NCI-H526 treated with DMSO at 0.1 percent for 48 hours (cell line): ENCODE measurements around the gene CLDN9.

Experiments
- DNase-seq: peaks from one replicate; lab custom pipeline; 2025; lab: John Stamatoyannopoulos, UW

CLDN9 gene, protein sequence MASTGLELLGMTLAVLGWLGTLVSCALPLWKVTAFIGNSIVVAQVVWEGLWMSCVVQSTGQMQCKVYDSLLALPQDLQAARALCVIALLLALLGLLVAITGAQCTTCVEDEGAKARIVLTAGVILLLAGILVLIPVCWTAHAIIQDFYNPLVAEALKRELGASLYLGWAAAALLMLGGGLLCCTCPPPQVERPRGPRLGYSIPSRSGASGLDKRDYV

DNA sequence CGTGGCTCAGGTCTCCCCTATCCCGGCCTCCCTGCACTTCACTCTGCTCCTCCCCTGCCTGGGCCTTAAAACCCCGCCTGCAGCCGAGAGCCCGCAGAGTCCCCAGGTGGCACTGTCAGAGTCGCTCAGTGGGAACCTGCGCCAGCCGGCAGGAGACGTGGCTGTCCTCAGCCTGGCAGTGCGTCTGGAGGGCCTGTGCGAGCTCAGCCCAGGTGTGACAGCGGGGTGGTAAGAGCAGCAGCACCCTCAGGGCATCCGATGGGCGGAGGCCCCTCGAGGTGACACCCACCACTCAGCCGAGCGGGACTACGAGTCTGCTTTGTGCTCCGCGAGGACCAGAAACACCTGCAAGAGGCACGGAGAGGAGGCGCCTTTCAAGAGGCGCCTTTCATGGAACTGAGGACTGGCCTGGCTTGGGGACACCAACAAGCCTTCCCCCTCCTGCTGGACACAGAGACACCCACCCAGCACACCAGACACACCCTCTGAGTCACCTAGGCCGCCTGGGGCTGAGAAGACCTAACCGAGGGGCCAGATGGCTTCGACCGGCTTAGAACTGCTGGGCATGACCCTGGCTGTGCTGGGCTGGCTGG, at the start of gene CLDN9:
CLDN9 (plus strand) TSS at position 96 of the 593 bp plus-strand sequence; CDS start at position 536, 440 bp downstream.
- no peak for DNase-seq

DNA sequence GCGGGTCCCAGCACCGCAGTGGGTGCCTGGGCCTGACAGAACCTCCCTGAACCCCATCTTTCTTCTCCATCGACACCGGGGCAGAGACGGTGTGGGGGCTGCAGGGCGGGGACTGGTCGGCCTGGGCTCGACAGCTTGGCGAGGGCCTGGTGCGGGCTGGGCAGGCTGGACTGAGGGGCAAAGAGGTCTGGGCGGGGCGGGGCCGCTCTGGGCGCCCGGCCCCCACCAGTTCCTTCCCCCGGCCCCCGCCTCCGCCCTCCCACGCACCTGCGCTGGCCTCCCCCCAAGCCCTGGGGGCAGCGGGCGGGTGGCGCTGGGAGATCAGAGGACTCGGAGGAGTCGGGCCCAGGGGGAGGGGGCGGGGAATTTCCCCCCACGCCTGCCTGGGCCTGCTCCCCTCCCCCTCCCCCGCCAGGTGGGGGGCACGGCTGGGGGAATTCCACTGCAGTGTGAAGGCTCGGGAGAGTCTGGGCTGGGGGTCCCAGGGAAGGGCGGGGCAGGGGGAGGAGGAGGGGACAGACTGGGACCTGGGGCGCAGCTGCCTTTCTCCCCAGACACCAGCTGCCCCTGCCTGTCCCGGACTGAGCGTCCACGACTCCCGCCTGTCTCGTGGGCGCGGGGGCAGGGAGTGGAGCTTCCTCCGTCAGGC, 49.5 kb upstream of the CLDN9 start:
- no peak for DNase-seq

DNA sequence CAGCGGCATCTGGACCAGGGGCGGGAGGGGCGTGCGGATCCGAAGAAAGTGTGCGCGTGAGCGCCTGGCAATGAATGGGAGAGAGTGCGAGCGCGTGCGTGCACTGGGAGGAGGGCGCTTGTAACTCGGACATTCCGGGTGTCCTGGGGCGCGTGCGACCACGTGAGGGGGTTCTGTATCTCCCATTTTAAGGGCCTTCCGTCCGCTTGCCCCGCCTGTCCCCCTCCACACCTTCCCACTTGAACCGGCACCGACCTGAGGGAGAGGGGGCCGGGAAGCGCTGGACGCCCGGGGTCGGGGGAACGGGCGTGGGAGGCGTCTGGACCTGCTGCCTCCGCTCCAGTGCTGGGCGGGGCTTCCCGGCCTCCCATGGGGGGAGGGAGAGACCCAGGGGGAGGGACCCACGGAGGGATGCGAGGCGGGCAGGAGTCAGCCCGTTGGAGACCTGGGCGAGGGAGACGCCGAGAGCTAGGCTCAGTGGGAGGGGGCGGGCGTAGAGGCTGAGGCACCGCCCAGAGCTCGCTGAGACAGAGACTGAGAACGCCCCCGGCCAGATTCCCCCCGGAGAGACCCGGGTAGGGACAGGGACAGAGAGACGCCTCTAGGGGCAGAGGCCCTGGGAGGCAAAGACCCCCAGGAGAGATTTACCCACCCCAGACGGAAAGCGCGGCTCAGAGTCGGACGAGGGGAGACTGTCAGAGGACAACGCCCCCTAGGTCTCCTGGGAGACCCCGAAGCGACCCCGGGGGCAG, 48.8 kb upstream of the CLDN9 start, which contains the start of gene KREMEN2:
KREMEN2 (plus strand) TSS at position 553 of the 752 bp plus-strand sequence. CDS start 246 bp downstream, outside the sequence.
- DNase-seq = peak; percentile 30

DNA sequence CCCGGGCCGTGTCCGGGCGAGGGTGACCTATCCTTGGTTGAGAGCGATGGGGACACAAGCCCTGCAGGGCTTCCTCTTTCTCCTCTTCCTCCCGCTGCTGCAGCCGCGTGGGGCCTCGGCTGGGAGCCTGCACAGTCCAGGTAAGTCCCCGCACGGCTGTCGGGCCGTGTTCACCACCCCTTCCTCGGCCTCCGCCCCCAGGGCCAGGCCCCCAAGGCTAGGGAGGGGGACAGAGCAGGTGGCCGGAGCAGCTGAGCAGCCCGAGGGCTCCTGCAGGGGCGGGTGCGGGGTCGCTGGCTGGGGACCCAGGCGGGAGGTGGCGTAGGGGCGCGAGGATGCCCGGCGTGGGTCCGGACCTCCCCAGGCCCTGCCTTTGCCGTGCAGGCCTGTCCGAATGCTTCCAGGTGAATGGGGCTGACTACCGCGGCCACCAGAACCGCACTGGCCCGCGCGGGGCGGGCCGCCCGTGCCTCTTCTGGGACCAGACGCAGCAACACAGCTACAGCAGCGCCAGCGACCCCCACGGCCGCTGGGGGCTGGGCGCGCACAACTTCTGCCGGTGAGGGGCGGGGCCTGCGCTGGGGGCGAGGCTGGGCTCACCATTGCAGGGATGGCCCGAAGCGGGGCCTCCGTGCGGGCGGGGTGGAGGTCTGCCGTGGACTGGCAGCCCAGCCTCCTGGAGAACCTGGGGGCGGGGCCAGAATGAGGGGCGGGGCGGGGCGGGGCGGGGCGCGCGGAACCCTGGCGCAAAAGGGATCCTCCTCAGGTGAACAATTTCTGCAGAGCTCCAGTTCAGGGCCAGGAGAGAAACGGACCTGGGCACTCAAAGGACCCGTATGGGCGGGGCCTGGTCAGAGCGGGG, 48.0 kb upstream of the CLDN9 start:
- peak; percentile 27 for DNase-seq

DNA sequence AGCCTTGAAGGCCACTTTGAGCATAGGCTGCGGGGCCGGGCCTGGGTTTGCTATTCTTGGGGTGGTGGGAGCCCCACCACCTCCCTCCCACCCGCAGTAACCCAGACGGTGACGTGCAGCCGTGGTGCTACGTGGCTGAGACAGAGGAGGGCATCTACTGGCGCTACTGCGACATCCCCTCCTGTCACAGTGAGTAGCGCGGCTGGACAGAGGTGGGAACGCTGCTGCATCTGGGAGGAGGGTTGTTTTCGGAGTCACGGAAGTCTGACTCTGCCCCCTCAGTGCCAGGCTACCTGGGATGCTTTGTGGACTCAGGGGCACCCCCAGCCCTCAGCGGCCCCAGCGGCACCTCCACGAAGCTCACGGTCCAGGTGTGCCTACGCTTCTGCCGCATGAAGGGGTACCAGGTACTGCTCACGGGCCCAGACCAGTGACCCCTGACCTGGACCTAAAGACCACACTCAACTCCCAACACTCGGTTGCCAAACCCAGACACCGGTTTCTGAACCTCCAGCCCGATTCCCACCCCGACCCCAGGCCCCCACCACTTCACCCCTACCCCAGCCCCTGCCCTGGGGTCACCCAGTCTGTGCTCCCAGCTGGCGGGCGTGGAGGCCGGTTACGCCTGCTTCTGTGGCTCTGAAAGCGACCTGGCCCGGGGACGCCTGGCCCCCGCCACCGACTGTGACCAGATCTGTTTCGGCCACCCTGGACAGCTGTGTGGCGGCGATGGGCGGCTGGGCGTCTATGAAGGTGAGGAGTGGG, 46.5 kb upstream of the CLDN9 start:
- DNase-seq = no peak

DNA sequence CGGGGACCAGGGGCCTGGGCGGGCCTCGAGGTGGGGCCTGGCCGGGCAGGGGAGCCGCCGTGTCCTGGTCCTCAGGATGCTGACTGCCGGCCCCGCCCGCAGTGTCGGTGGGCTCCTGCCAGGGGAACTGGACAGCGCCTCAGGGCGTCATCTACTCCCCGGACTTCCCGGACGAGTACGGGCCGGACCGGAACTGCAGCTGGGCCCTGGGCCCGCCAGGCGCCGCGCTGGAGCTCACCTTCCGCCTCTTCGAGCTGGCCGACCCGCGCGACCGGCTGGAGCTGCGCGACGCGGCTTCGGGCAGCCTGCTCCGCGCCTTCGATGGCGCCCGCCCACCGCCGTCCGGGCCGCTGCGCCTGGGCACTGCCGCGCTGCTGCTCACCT, 45.9 kb upstream of the CLDN9 start:
- no peak for DNase-seq

DNA sequence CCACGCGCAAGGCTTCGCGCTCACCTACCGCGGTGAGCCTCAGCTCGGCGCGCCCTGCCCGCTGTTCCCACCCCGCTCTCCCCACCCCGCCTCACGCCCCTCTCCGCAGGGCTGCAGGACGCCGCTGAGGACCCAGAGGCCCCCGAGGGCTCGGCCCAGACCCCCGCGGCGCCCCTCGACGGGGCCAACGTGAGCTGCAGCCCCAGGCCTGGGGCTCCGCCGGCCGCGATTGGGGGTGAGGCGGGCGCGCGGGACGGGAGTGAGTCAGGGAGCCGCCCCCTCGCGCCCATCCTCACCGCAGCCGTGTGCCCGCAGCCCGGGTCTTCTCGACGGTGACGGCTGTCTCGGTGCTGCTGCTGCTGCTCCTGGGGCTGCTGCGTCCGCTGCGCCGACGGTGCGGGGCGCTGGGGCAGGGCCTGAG, 45.5 kb upstream of the CLDN9 start:
- DNase-seq = no peak

DNA sequence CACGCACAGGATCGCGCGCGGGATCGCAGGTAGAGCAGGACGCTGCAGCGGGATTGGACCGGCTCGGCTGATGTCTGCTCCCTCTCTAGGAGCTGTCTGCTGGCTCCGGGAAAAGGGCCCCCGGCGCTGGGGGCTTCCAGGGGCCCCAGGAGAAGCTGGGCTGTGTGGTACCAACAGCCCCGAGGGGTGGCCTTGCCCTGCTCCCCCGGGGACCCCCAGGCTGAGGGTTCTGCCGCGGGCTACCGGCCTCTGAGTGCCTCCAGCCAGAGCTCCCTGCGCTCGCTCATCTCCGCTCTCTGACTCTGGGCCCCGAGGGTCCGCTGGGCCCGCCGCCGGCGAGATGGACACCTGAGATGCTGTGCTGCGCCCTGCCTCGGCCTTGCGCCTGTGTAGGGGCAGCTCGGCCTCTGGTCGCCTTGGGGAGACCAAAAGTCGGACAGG, 45.0 kb upstream of the CLDN9 start:
- no peak for DNase-seq

DNA sequence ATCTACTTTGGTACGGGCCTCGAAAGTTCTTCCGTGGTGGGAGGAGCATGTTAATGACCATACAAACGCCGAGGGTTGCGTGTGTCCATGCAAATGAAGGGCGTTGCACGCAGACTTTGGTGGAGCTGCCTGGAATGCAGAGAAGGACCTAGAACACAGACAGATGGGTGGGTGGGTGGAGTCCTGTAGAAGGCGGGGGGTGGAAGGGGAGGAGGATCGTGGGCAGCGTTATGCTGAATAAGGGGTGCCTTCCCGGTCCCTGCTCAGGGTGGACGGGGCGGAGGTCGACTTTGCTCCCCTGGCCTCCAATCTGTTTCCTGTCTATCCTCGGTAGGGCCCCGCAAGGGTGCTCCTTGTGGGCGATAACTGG, 44.4 kb upstream of the CLDN9 start:
- peak; percentile 14 for DNase-seq

DNA sequence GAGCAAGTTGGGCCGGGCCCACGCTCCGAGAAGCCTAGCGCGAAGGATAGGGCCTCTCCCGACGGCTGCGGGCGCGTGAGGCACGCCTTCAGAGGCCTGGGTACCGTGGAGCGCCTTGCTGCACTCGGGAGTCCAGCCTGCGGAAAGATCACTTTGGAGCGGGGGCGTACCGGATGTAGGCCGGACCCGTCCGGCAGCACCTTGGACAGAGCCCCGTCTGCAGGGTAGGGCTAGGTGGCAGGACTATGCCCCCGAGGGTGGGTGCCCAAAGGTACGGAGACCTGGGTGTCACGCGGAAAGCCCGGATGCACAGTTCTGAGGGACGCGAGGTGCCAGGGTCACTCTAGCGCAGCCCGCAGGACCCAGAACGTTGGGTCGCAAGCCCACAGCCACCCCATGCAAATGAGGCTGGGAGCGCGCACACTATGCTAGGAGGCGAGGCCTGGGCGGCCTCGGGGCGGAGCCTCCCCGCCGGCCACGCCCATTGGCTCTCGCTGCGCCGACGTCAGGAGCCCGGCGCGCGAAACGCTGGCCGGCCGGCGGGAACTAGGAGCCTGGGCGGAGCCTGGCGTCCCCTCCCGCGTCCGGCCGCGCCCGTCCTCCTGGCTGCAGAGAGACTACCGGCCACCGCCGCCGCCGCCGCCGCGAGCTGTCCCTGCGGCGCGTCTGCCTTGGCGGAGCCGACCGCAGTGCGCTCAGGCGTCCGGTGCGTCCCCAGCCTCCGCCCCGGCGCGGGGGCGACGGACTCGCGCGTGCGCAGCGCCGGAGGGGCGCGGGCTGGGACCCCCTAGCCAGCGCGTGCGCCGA, 43.8 kb upstream of the CLDN9 start, which contains the start of gene PAQR4:
PAQR4 (plus strand) TSS at position 611 of the 807 bp plus-strand sequence. CDS start 327 bp downstream, outside the sequence.
- peak; percentile 75 for DNase-seq

DNA sequence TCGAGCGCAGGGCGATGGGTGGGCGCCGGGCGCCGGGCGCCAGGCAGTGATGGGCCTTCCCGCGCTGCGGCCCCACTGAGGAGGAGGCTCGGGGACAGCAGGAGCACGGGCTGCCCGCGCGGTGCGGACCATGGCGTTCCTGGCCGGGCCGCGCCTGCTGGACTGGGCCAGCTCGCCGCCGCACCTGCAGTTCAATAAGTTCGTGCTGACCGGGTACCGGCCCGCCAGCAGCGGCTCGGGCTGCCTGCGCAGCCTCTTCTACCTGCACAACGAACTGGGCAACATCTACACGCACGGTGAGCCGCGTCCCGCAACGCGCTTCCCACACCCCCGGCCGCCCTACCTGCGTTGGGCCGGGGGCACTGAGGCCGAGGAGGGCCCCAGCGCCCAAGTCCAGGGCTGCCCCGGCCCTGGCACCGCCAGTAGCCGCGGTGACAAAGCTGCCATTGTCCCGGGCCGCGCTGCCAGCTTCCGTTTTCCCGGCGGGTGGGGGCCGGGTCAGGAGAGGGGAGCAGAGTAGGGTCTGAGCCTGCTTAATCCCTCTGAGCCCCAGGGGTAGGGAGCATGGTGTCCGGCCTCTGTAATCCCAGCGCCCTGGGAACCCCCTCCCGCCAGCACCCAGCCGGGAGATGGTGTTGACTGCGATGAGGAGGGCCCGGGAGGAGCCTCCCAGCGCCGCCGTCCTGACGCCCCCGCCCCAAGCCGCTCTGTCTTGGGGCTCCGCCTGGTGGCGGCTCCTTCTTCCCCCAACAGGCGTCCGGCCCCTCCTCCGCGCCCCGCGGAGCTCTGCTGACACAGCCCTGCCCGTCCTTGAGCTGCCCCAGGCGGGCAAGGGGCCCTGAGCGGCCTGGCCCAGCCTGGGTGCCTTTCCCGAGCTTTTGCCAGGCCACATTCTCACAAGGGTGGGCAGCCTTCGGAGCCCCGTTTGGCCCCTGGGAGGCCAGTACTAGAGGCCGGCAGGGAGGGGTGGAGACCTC, 42.9 kb upstream of the CLDN9 start:
- DNase-seq = no peak

DNA sequence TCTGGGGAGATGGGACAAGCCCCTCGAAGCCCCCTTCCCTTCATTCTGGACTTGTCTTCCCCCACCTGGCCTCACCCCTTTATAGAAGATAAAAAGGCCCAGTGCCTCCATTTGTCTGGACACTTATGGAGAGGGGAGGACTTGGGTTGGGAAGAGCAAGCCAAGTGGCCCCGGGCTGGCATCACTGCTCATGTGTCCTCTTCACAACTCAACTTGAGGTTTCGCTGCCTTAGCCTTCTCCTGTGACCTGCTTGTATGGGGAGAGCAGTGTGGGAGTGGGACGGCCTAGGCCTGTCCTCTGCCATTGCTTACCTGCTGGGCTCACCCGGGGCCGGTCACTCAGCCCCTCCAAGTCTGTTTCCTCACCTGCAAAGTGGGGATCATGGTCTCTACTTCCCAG, 42.2 kb upstream of the CLDN9 start:
- DNase-seq = peak; percentile 9

DNA sequence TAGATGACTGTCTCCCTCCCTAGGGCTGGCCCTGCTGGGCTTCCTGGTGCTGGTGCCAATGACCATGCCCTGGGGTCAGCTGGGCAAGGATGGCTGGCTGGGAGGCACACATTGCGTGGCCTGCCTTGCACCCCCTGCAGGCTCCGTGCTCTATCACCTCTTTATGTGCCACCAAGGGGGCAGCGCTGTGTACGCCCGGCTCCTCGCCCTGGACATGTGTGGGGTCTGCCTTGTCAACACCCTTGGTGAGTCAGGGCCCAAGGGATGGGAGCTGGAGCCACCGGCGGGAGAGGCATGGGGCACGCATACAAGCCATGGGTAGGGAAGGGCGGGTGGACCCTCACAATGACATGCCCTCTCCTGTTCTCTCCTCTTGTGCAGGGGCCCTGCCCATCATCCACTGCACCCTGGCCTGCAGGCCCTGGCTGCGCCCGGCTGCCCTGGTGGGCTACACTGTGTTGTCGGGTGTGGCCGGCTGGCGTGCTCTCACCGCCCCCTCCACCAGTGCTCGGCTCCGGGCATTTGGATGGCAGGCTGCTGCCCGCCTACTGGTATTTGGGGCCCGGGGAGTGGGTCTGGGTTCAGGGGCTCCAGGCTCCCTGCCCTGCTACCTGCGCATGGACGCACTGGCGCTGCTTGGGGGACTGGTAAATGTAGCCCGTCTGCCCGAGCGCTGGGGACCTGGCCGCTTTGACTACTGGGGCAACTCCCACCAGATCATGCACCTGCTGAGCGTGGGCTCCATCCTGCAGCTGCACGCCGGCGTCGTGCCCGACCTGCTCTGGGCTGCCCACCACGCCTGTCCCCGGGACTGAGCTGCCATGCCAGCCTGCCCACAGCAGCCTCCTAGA, 41.4 kb upstream of the CLDN9 start:
- no peak for DNase-seq

DNA sequence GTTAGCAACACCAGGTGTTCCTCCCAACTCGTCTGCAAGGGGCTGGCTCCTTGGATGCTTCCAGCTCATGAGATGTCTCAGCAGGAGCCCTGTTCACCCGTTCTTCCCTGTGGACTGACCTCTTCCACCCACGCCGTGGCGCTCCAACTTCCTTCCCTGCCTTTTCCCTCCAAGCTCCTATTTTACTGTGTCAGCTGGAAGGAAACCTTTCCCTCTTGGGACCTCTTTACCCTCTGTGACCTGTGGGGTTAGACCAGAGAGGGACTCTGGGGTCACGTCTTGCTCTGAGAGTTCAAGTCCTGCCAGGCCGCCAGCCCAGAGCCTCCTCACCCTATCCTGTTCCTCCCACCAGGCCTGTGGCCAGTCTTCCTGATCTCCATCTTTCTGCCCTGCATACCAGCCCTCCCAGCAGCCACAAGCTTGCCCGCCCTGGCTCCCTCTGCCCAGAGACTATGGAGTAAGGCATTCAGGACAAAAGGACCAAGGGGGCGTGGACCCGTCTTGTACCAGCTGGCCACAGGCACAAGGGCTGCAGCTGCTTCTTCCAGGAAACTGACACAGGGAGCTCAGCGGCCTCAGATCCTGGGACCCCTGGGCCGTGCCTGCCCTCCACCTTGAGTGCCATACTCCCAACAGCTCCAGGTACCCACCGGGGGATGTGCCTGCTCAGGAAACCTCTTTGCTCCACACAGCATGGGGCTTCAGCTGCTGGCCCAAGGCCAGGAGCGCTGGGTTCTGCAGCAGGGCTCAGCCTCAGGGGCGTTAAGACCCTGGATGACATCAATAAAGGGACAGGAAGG, 40.5 kb upstream of the CLDN9 start:
- no peak for DNase-seq

DNA sequence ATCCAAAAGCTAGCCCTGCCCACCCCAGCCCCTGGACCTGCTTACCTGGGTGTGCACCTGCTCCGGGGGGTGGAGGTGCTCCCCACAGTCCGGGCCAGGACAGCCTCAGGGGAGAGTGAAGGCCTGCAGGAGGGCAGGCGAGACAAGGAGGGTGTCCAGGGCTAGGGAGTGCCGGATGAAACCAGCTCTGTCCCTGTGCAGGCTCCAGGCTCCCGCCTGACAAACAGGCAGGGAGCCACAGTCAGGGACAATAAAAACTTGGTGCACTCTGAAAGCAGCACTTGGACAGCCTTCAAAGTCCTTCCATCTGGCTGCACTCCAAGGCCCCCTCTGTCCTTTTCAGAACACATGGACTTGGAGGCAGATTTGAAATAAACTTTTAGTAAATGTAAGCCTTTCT, 39.6 kb upstream of the CLDN9 start:
- DNase-seq = no peak

DNA sequence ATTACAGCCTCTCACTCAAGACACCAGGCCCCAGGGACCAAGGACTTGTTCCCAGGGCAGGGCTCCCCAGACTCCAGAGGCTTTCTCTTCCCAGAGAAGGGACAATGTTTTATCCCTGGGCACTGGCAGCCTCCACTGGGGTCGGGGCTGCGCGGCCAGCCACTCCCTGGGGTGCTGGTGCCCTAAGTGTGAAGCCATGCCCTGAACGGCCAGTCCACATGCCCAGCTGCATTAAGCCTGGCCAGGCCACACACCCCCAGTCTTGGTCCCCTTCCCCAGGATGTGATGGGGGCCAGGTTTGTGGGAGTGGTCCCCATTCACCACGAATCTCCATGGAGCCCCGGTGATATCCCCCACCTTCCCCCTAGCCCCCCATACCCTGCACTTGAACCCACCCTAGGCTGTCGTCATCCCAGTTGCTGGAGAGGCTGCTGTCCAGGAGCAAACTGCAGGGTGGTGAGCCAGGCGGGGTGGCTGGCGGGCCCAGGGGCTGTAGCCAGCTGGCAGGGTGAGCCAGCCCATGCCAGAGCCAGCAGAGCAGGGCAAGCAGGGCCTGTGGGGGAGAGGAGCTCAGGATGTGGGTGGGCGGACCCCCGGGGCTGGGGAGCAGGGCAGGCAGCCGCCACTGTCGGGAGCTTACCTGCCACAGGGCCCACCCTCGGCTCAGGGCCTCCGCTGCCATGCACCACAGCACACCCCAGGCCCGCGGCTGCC, 39.0 kb upstream of the CLDN9 start:
- no peak for DNase-seq
